A549 treated with CORT108297 at 1 μM for 4 hours (cell line): ENCODE measurements around the gene TRIM8. TPM values are rescaled to one million over a fixed set of nuclear protein-coding genes. Genes with fewer than 3 reads are reported as not detected.

Source experiments
- total RNA-seq: library from RNA; stranded (reverse); fragments of 200-300 nt; extraction: Qiagen RNA extraction; gene quantifications from 5 replicates; pipeline ENCODE4 v1.2.3, GENCODE V29; 2022

Gene TRIM8
- total RNA-seq, result 41.9 to 47.6 TPM (median 44.8 TPM) in 5 replicates

GRCh38 chr10:102644066-102644645 lies at the start of gene TRIM8:
Gene TRIM8 (plus strand): TSS chr10:102644479. CDS start chr10:102644618, 139 bp downstream.

Other genes starting within 250 kb of the TRIM8 start
- 68.1 to 102 TPM (median 85.6 TPM) in 5 replicates for gene NFKB2, start 248.8 kb upstream of the TRIM8 start, total RNA-seq
- gene PSD, start 225.7 kb upstream of the TRIM8 start, total RNA-seq, result 0.18 to 0.60 TPM (median 0.46 TPM) in 5 replicates
- gene FBXL15, start 223.6 kb upstream of the TRIM8 start, total RNA-seq, result 6.5 to 12.1 TPM (median 10.1 TPM) in 5 replicates
- 61.2 to 73.2 TPM (median 66.7 TPM) in 5 replicates for gene CUEDC2, start 211.9 kb upstream of the TRIM8 start, total RNA-seq
- 0.08 to 0.19 TPM (median 0.17 TPM) in 5 replicates for gene C10orf95, start 192.9 kb upstream of the TRIM8 start, total RNA-seq
- 84.4 to 101 TPM (median 91.9 TPM) in 5 replicates for gene ACTR1A, start 141.8 kb upstream of the TRIM8 start, total RNA-seq
- 5.2 to 7.9 TPM (median 7.2 TPM) in 5 replicates for gene SUFU, start 140.5 kb upstream of the TRIM8 start, total RNA-seq
- 13.7 to 15.3 TPM (median 14.7 TPM) in 5 replicates for gene ARL3, start 69.9 kb downstream of the TRIM8 start, total RNA-seq
- gene SFXN2, start 70.2 kb downstream of the TRIM8 start, total RNA-seq, result 2.5 to 3.9 TPM (median 3.5 TPM) in 5 replicates
- 23.5 to 30.2 TPM (median 25.6 TPM) in 5 replicates for gene WBP1L, start 99.5 kb downstream of the TRIM8 start, total RNA-seq
- 0.05 TPM in 1 of 5 replicates, not detected in the others for gene CYP17A1, start 192.9 kb downstream of the TRIM8 start, total RNA-seq
- 24.3 to 29.3 TPM (median 26.7 TPM) in 5 replicates for gene BORCS7, start 209.8 kb downstream of the TRIM8 start, total RNA-seq
- gene AS3MT, start 225.0 kb downstream of the TRIM8 start, total RNA-seq, result 3.5 to 4.3 TPM (median 4.0 TPM) in 5 replicates